Spinal cord (tissue), 10 donors: ENCODE results near the gene KIF13A. TPM values are rescaled to one million over a fixed set of nuclear protein-coding genes. Genes with fewer than 3 reads are reported as not detected.
A peak's percentile ranks its signal among the peaks of the same experiment; 100 is the strongest.
"Not testable (repeated sequence)": the region's sequence is repeated elsewhere in the genome, so short reads cannot be mapped to it uniquely, and the experiment has no call there.

ENCODE experiments used
- DNase-seq, 6 donors: peaks; one replicate each; pipeline versions ENCODE4 v3.0.0 to v3.0.0-alpha.2; 2013 to 2015; ENCODE audit warnings: low spot score in 6 of 6, low read depth in 4 of 6
- H3K27ac ChIP-seq: one replicate; pipeline ENCODE4 v1.5.1; 2013; ENCODE audit warnings: low read depth, low read length, control low read depth
- H3K27me3 ChIP-seq: one replicate; pipeline ENCODE4 v1.6.1; 2013; ENCODE audit warnings: low read length; ENCODE audit not compliant: control insufficient read depth, insufficient read depth
- H3K36me3 ChIP-seq: one replicate; pipeline ENCODE4 v1.6.1; 2013; ENCODE audit warnings: low read length; ENCODE audit not compliant: control insufficient read depth, insufficient read depth
- H3K4me1 ChIP-seq: one replicate; pipeline ENCODE4 v1.6.1; 2013; ENCODE audit warnings: low read length; ENCODE audit not compliant: control insufficient read depth, insufficient read depth
- H3K4me3 ChIP-seq: one replicate; pipeline ENCODE4 v1.5.1; 2013; ENCODE audit warnings: low read depth, low read length, control low read depth
- H3K9me3 ChIP-seq: one replicate; pipeline ENCODE4 v1.6.1; 2013; ENCODE audit warnings: low read length; ENCODE audit not compliant: control insufficient read depth, insufficient read depth
- WGBS: methylation state at CpG from one replicate; pipeline ENCODE4 v1.1.5; 2013; ENCODE audit warnings: missing lambda C conversion rate; ENCODE audit not compliant: insufficient coverage; 5-methylcytosine and 5-hydroxymethylcytosine counted together
- polyA plus RNA-seq, 2 donors: library from polyadenylated mRNA; unstranded; fragments of 120-200 nt; gene quantifications; one replicate each; pipeline ENCODE4 v1.2.1, GENCODE V29; 2013; ENCODE audit not compliant: insufficient read length in 2 of 2
- total RNA-seq, 2 donors: library from RNA; depleted of rRNA in 1 of 2; stranded (reverse); fragments of 120-200 nt in 1 of 2; fragments of >200 nt in 1 of 2; gene quantifications; one replicate each; pipeline versions ENCODE4 v1.2.3 to v1.2.4, GENCODE V29; 2013 to 2014
- donor health status: healthy.

The KIF13A gene
- total and polyA plus RNA-seq, 4 donors = 30.5 to 50.8 (median 41.2) TPM

DNA sequence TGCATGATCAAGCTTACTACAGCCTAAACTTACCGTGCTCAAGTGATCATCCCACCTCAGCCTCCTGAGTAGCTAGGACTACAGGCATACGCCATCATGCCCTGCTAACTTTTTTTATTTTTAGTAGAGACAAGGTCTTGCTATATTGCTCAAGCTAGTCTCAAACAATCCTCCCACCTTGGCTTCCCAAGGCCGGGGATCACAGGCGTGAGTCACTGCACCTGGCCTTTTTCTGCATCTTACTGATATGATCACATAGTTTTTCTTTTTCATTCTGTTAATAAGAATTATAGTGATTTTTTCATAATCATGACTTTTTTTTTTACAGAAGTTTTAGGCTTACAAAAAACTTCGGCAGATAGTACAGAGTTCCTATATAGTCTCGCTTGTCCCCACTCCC, 93.2 kb downstream of the KIF13A start:
- WGBS = no CpG with 5 or more reads among the region's 6 CpGs
- H3K9me3 ChIP-seq = peaks cover 13% of the 10 kb centered on the region
- no peaks in the 10 kb centered on the region for H3K4me1 ChIP-seq
- H3K4me3 ChIP-seq = no peak overlapping the region
- no peaks in the 10 kb centered on the region for H3K27me3 ChIP-seq
- H3K27ac ChIP-seq = no peak overlapping the region
- no peaks in the 10 kb centered on the region for H3K36me3 ChIP-seq
- no peak for DNase-seq

DNA sequence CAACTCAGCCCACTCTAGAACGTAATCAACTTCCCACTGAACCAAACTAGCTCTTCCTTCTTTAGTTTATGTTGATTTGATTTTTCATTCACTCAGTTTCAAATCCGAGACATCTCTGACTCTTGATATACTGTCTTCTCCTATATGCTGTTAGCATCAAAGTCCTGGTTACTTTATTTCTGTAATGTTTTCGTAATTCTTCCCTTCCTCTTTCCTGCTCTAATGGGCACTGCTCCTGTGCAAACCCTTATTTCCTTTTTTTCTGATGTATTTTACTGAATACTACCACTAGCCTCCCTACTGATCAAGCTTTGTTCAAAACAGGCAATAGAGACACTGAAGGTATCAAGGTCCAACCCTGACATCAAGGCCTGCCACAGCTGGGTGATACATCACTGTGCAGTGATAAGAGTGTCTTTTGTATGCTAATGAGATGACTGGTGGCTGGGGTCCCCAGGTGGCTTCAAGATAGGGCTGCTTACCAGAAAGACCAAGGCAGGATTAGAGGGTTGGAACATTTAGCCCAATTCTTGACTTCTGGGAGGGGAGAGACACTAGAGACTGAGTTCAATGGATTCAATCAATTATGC, 95.2 kb downstream of the KIF13A start:
- no peak overlapping the region for H3K27ac ChIP-seq
- no peaks in the 10 kb centered on the region for H3K36me3 ChIP-seq
- no peak for DNase-seq
- WGBS = no CpG with 5 or more reads among the region's 3 CpGs
- peaks cover 13% of the 10 kb centered on the region for H3K9me3 ChIP-seq
- H3K27me3 ChIP-seq = no peaks in the 10 kb centered on the region
- H3K4me3 ChIP-seq = no peak overlapping the region
- no peaks in the 10 kb centered on the region for H3K4me1 ChIP-seq

DNA sequence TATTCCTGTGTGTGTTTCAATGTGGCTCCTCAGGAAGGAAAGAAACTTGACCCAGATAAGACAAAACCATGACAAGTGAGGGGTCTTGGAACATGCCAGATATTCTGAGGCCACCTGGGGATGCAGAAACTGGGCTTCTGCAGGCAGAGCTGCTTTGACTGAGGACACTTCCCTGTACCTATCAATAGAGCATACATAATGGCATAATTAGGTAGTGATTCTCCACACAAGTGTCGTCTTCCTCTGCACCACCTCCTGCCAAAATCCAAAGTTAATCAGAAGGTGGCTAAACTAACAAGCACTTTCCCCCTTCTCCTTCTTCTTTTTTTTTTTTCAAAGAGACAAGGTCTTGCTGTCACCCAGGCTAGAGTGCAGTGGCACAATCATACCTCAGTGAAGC, 97.1 kb downstream of the KIF13A start:
- H3K4me1 ChIP-seq = no peaks in the 10 kb centered on the region
- H3K27me3 ChIP-seq = no peaks in the 10 kb centered on the region
- no peaks in the 10 kb centered on the region for H3K36me3 ChIP-seq
- no peak overlapping the region for H3K4me3 ChIP-seq
- WGBS = no CpG with 5 or more reads among the region's 1 CpG
- H3K27ac ChIP-seq = no peak overlapping the region
- no peak for DNase-seq
- H3K9me3 ChIP-seq = peaks cover 8% of the 10 kb centered on the region

DNA sequence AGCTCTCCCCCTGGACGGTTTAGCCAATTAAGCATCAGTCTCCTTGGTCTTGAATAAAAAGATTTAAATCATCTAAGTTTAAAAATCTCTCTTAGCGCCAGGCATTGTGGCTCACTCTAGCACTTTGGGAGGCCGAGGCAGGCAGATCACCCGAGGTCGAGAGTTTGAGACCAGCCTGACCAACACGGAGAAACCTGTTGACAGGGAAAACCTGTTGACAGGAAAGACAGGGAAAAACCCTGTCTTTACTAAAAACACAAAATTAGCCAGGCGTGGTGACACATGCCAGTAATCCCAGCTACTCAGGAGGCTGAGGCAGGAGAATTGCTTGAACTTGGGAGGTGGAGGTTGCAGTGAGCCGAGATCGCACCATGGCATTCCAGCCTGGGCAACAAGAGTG, 97.7 kb downstream of the KIF13A start:
- not testable (repeated sequence) for H3K4me1 ChIP-seq, H3K9me3 ChIP-seq, H3K27me3 ChIP-seq, DNase-seq, H3K36me3 ChIP-seq, H3K4me3 ChIP-seq, H3K27ac ChIP-seq
- WGBS = 95% methylated on average over 5 of the region's 9 CpGs

DNA sequence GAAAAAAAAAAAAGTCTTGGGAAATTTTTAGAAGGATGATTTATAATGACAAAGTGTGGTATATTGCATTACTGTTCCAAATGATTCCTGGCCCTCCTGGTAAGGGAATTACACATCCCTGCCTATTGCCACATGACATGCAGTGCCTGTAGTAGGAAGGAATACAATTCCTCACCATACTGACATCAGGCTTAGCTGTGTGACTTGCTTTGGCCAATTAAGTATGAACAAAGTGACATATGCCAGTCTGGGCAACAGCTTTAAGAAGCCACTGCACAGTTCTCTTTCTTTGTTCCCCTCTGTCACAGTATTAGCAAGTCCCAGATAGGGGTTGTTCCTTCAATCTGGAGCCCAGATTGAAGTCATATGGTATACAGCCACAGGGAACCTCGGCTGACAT, 100.5 kb downstream of the KIF13A start:
- WGBS = 67% methylated on average over 1 of the region's 1 CpG
- Histone ChIP-seq H3K4me3 (no peak overlapping the region), H3K4me1 (peaks cover 3% of the 10 kb centered on the region), H3K27ac (no peak overlapping the region), H3K9me3 (no peaks in the 10 kb centered on the region), H3K36me3 (no peaks in the 10 kb centered on the region), H3K27me3 (no peaks in the 10 kb centered on the region)
- DNase-seq = peak in 2 of 6 donors; percentile 43 to 75

DNA sequence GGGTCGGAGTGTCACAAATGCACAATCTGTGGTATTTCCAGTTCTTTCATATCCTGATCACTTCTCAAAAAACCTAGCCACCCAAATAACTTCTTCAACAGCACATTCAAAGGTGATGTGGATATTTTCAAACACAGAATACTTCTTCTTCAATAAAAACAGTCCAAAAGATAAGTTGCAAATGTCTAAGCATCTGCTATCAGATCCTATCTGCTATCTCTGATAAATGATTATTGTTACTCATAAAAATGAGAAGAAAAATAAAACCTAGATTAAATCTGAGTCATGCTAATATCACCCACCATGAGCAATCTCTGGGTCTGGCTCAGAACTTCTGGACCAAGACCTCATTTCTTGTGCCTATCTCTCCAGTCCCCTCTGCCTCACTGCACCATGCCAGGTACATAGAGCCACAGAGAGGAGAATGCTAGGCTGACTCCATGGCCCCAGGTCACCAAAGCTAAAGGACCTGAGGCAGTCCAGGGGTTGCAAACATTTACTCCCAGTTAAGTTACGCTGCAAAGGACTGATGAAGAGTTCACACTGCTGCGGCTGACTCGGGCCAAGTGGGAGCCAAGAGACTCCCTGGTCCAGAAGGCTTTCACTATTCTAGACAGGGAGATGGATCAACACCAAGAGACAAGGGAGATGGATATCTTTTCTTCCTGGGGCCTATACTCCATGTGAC, 101.4 kb downstream of the KIF13A start:
- 82% methylated on average over 3 of the region's 4 CpGs for WGBS
- Histone ChIP-seq H3K27ac (no peak overlapping the region), H3K4me1 (peaks cover 3% of the 10 kb centered on the region), H3K36me3 (no peaks in the 10 kb centered on the region), H3K4me3 (no peak overlapping the region), H3K9me3 (no peaks in the 10 kb centered on the region), H3K27me3 (no peaks in the 10 kb centered on the region)
- no peak for DNase-seq

DNA sequence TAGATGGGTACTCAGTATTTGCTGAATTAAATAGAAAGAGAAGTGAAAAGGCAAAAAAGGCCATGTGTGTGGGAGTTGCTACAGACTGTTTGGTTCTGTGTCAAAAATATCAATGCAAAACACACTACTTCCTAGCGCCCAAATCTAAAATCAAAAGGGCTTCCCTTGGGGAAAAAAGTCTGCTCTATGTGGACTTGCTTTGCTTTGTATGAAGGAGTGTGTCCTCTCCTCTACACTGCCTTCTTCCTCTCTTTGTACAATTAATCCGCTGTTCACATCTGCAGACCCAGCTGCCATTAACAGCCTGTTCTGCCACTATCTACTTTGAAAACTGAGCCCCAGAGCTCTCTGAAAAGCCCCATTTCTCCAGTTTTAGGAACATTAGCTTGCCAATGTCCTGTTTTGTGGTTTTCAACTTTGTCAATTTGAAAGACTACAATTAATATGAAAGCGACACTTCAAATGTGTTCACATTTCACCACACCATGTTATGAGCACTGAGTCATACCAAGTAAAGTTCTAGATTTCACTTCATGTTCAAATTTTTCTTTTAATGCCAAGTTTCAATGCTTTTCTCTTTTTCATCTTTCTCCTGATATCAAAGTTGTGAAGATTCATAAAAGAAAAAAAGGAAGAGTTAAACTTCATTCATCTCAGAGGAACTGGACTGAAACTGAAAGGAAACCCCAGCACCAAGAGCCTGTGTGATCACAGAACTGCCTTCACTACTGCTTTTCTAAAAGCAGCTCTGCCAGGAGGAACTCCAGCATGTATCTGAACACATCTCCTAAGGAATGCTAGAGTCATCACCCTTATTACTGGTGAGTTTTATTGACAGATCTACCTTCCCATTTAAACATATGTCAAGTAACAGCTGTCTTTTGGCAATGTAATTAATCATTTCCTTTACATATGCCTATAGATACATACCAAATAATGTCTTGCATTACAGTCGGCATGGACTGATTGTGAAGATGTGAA, 102.6 kb downstream of the KIF13A start:
- H3K36me3 ChIP-seq = no peaks in the 10 kb centered on the region
- H3K4me3 ChIP-seq = no peak overlapping the region
- H3K4me1 ChIP-seq = peaks cover 3% of the 10 kb centered on the region
- no peaks in the 10 kb centered on the region for H3K27me3 ChIP-seq
- WGBS = no CpG with 5 or more reads among the region's 4 CpGs
- DNase-seq = peak in 2 of 6 donors; percentile 39 to 42
- H3K9me3 ChIP-seq = no peaks in the 10 kb centered on the region
- H3K27ac ChIP-seq = no peak overlapping the region

DNA sequence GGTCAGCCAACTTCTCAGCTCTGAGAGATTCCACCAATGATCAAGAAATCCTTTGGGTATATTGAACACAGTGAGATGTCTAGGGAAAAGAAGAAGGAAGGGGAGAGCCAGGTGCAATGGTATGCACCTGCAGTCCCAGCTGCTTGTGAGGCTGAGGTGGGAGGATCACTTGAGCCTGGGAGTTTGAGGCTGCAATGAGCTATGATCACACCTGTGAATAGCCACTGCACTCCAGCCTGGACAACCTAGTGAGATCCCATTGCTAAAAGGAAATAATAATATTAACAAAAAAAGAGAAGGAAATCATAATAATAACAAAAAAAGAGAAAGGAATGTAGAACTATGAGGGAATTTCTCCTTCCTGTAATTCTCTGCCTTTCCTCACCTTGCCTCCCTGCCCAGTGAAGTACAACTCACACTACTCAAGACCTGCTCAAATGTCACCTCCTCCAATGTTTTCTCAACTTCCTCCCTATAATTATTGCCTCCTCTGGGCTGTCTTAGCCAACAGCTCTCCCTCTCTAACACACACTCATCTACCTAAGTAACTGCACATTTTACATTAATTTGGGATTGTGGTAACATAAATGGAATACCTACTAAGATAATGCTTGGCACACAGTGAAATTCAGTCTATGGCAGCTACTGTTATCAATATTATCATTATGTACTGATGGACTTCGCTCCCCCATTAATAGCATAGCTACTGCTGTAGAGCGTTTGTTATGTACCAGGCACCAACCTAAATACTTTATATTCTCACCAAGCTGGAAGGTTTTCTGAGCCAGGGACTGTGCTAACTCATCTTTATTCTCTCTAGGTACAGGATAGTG, 103.6 kb downstream of the KIF13A start:
- Histone ChIP-seq H3K9me3 (no peaks in the 10 kb centered on the region), H3K27ac (no peak overlapping the region), H3K4me1 (peaks cover 3% of the 10 kb centered on the region), H3K27me3 (no peaks in the 10 kb centered on the region), H3K4me3 (no peak overlapping the region), H3K36me3 (no peaks in the 10 kb centered on the region)
- no peak for DNase-seq
- no CpG with 5 or more reads among the region's 2 CpGs for WGBS
